Neural cell (in vitro differentiated cells): Measurements from ENCODE around the gene ZNF771. TPM values are rescaled to one million over a fixed set of nuclear protein-coding genes. Genes with fewer than 3 reads are reported as not detected.
"Not testable (repeated sequence)": the region's sequence is repeated elsewhere in the genome, so short reads cannot be mapped to it uniquely, and the experiment has no call there.

Experiments used
- H2AFZ ChIP-seq: fragments of 200-600, 300-800 bp; sonication (generic), shearing (Covaris generic); 2 replicates; pipeline ENCODE4 v1.6.0; 2014; ENCODE audit warnings: low read depth, mild to moderate bottlenecking, antibody characterized with exemption, low read length, moderate library complexity
- H3F3A ChIP-seq: fragments of 200-600 bp; shearing (Covaris generic); 2 replicates; pipeline ENCODE4 v1.6.1; 2016; ENCODE audit warnings: mild to moderate bottlenecking, moderate library complexity, mixed read lengths, antibody characterized with exemption, low read length; ENCODE audit not compliant: insufficient read depth, poor library complexity, severe bottlenecking
- H3K27ac ChIP-seq: fragments of 200-600, 300-800 bp; sonication (generic), shearing (Covaris generic); 2 replicates; pipeline ENCODE4 v1.5.1; 2014; ENCODE audit warnings: mild to moderate bottlenecking, low read length, moderate library complexity
- H3K27me3 ChIP-seq: fragments of 300-800, 200-600 bp; sonication (generic), shearing (Covaris generic); 2 replicates; pipeline ENCODE4 v1.6.0; 2014; ENCODE audit warnings: mild to moderate bottlenecking, low read depth, low read length, moderate library complexity; ENCODE audit not compliant: insufficient read depth
- H3K36me3 ChIP-seq: fragments of 300-800, 200-600 bp; sonication (generic), shearing (Covaris generic); 2 replicates; pipeline ENCODE4 v1.5.1; 2014; ENCODE audit warnings: mild to moderate bottlenecking, antibody characterized with exemption, low read length, moderate library complexity; ENCODE audit not compliant: insufficient read depth
- H3K4me2 ChIP-seq: fragments of 300-800, 200-600 bp; sonication (generic), shearing (Covaris generic); 2 replicates; pipeline ENCODE4 v1.6.0; 2014; ENCODE audit warnings: mild to moderate bottlenecking, low read length
- H3K4me3 ChIP-seq: fragments of 300-800, 200-600 bp; sonication (generic), shearing (Covaris generic); 2 replicates; pipeline ENCODE4 v1.5.1; 2014; ENCODE audit warnings: mild to moderate bottlenecking, low read length, moderate library complexity
- H3K79me2 ChIP-seq: fragments of 200-600 bp; shearing (Covaris generic); replicated peaks from 2 replicates; pipeline ENCODE4 v1.6.0; 2014; ENCODE audit warnings: mild to moderate bottlenecking, low read length, moderate library complexity; ENCODE audit not compliant: insufficient read depth
- H3K9ac ChIP-seq: fragments of 300-800, 200-600 bp; sonication (generic), shearing (Covaris generic); 2 replicates; pipeline ENCODE4 v1.6.1; 2016; ENCODE audit warnings: mild to moderate bottlenecking, low read length, mixed read lengths
- H3K9me2 ChIP-seq: fragments of 200-600 bp; shearing (Covaris generic); 2 replicates; pipeline ENCODE4 v1.6.1; 2016; ENCODE audit warnings: mild to moderate bottlenecking, low read length, mixed read lengths; ENCODE audit not compliant: insufficient read depth
- H3K9me3 ChIP-seq: fragments of 200-600, 300-800 bp; sonication (generic), shearing (Covaris generic); 2 replicates; pipeline ENCODE4 v1.6.1; 2016; ENCODE audit warnings: mild to moderate bottlenecking, mixed run types, low read length, moderate library complexity, mixed read lengths
- H4K20me1 ChIP-seq: fragments of 200-600 bp; shearing (Covaris generic); 2 replicates; pipeline ENCODE4 v1.6.1; 2016; ENCODE audit warnings: mild to moderate bottlenecking, mixed run types; ENCODE audit not compliant: insufficient read depth
- CTCF ChIP-seq: fragments of 450-650 bp; IDR thresholded peaks from 2 replicates; pipeline ENCODE4 v1.5.1; 2014; ENCODE audit warnings: antibody characterized with exemption, mild to moderate bottlenecking, moderate library complexity; ENCODE audit not compliant: poor library complexity, severe bottlenecking
- EP300 ChIP-seq: fragments of 450-650 bp; conservative IDR thresholded peaks from 2 replicates; pipeline ENCODE4 v1.6.1; 2014; ENCODE audit warnings: antibody characterized with exemption, mild to moderate bottlenecking, moderate library complexity; ENCODE audit not compliant: poor library complexity, severe bottlenecking
- EZH2 ChIP-seq: fragments of 200-600, 300-800 bp; shearing (Covaris generic), sonication (generic); IDR thresholded peaks from 2 replicates; pipeline ENCODE4 v1.6.1; 2014; ENCODE audit warnings: antibody characterized with exemption, low read length, borderline replicate concordance, mild to moderate bottlenecking; ENCODE audit not compliant: insufficient read depth, poor library complexity, severe bottlenecking
- MXI1 ChIP-seq: fragments of 450-650 bp; conservative IDR thresholded peaks from 2 replicates; pipeline ENCODE4 v1.6.1; 2014; ENCODE audit warnings: antibody characterized with exemption, mild to moderate bottlenecking; ENCODE audit not compliant: poor library complexity, severe bottlenecking
- POLR2AphosphoS5 ChIP-seq: IDR thresholded peaks from 2 replicates; pipeline ENCODE4 v1.6.1; 2012
- RAD21 ChIP-seq: fragments of 450-650 bp; conservative IDR thresholded peaks from 2 replicates; pipeline ENCODE4 v1.6.1; 2014; ENCODE audit warnings: antibody characterized with exemption, mild to moderate bottlenecking, moderate library complexity
- SMC3 ChIP-seq: fragments of 450-650 bp; conservative IDR thresholded peaks from 2 replicates; pipeline ENCODE4 v1.6.1; 2014; ENCODE audit warnings: antibody characterized with exemption, mild to moderate bottlenecking, moderate library complexity; ENCODE audit not compliant: poor library complexity
- TAF1 ChIP-seq: IDR thresholded peaks from 2 replicates; pipeline ENCODE4 v1.6.1; 2012; ENCODE audit warnings: low read depth
- polyA plus RNA-seq: library from polyadenylated mRNA; depleted of rRNA; stranded (reverse); fragments of >200 nt; gene quantifications from 2 replicates; pipeline ENCODE4 v1.2.3, GENCODE V29; 2014
- TF ChIP-seq, protein P1 (sequence below): IDR thresholded peaks from 2 replicates; pipeline ENCODE4 v1.6.1; 2012; ENCODE audit warnings: borderline replicate concordance

The ZNF771 gene
- polyA plus RNA-seq, 1 donor from 2014 or later = 11.7 TPM

- H3K9me2 ChIP-seq, H3F3A ChIP-seq, H3K27me3 ChIP-seq, H3K9me3 ChIP-seq, H3K27ac ChIP-seq, H2AFZ ChIP-seq, H3K4me2 ChIP-seq, H3K9ac ChIP-seq, H4K20me1 ChIP-seq, H3K36me3 ChIP-seq, H3K79me2 ChIP-seq, H3K4me3 ChIP-seq: not testable (repeated sequence)
Observed at GRCh38 chr16:30452709-30453580, 45.5 kb downstream of the ZNF771 start.

GRCh38 chr16:30456302-30456701 is 48.9 kb downstream of the ZNF771 start:
- no peak for TF ChIP-seq RAD21
- no peak for TF ChIP-seq SMC3
- no peak for TF ChIP-seq TAF1
- TF ChIP-seq, protein P1, sequence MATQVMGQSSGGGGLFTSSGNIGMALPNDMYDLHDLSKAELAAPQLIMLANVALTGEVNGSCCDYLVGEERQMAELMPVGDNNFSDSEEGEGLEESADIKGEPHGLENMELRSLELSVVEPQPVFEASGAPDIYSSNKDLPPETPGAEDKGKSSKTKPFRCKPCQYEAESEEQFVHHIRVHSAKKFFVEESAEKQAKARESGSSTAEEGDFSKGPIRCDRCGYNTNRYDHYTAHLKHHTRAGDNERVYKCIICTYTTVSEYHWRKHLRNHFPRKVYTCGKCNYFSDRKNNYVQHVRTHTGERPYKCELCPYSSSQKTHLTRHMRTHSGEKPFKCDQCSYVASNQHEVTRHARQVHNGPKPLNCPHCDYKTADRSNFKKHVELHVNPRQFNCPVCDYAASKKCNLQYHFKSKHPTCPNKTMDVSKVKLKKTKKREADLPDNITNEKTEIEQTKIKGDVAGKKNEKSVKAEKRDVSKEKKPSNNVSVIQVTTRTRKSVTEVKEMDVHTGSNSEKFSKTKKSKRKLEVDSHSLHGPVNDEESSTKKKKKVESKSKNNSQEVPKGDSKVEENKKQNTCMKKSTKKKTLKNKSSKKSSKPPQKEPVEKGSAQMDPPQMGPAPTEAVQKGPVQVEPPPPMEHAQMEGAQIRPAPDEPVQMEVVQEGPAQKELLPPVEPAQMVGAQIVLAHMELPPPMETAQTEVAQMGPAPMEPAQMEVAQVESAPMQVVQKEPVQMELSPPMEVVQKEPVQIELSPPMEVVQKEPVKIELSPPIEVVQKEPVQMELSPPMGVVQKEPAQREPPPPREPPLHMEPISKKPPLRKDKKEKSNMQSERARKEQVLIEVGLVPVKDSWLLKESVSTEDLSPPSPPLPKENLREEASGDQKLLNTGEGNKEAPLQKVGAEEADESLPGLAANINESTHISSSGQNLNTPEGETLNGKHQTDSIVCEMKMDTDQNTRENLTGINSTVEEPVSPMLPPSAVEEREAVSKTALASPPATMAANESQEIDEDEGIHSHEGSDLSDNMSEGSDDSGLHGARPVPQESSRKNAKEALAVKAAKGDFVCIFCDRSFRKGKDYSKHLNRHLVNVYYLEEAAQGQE = no peak
- no peak for TF ChIP-seq CTCF
- no peak for TF ChIP-seq POLR2AphosphoS5
- TF ChIP-seq MXI1 = no peak
- no peak for TF ChIP-seq EZH2
- TF ChIP-seq EP300 = no peak
- Histone ChIP-seq H3K27ac (no peak overlapping the region), H3F3A (no peaks in the 10 kb centered on the region), H3K4me3 (no peak overlapping the region), H3K4me2 (no peak overlapping the region), H3K36me3 (no peaks in the 10 kb centered on the region), H3K9me2 (no peaks in the 10 kb centered on the region), H3K79me2 (no peaks in the 10 kb centered on the region), H2AFZ (no peak overlapping the region), H3K9ac (no peak overlapping the region), H3K27me3 (no peaks in the 10 kb centered on the region), H3K9me3 (no peaks in the 10 kb centered on the region), H4K20me1 (no peaks in the 10 kb centered on the region)
